Activated CD8-positive, alpha-beta T cell treated with anti-CD3 and anti-CD28 coated beads for 36 hours (primary cell): ENCODE data around the gene MYPN. TPM values are rescaled to one million over a fixed set of nuclear protein-coding genes. Genes with fewer than 3 reads are reported as not detected.

Experiments
- ATAC-seq: fragments of 200-7000 bp; cut with Tn5 transposase; one replicate; pipeline ENCODE4 v1.10.0; 2021; ENCODE audit warnings: mild to moderate bottlenecking, moderate library complexity
- CTCF ChIA-PET: fragments of 350-600 bp; sonication (Branson Sonifier 250); formaldehyde crosslinking; loops from one replicate; lab custom pipeline; 2021; ENCODE audit warnings: antibody characterized with exemption; lab: Charles Lee
- POLR2A ChIA-PET: fragments of 350-600 bp; sonication (Branson Sonifier 250); formaldehyde crosslinking; loops from one replicate; lab custom pipeline; 2021; ENCODE audit warnings: antibody characterized with exemption; lab: Charles Lee
- DNase-seq: peaks from one replicate; pipeline ENCODE4 v3.0.0-alpha.2; 2020
- H3K27ac Mint-ChIP-seq: one replicate; pipeline ENCODE4 v1.8.0; 2021; ENCODE audit warnings: mild to moderate bottlenecking, mixed read lengths
- H3K27me3 Mint-ChIP-seq: one replicate; pipeline ENCODE4 v1.8.0; 2021; ENCODE audit warnings: mixed read lengths
- H3K36me3 Mint-ChIP-seq: one replicate; pipeline ENCODE4 v1.8.0; 2021; ENCODE audit warnings: low read depth, mixed read lengths
- H3K4me1 Mint-ChIP-seq: one replicate; pipeline ENCODE4 v1.8.0; 2021; ENCODE audit warnings: low read depth, mixed read lengths
- H3K4me3 Mint-ChIP-seq: one replicate; pipeline ENCODE4 v1.8.0; 2021; ENCODE audit warnings: mild to moderate bottlenecking, moderate library complexity, mixed read lengths
- H3K9me3 Mint-ChIP-seq: one replicate; pipeline ENCODE4 v1.8.0; 2021; ENCODE audit warnings: mixed read lengths
- CTCF ChIP-seq: fragments of 200-600 bp; IDR thresholded peaks from one replicate; pipeline ENCODE4 v1.8.0; 2022; ENCODE audit warnings: antibody characterized with exemption, mild to moderate bottlenecking
- intact Hi-C: fragments of 100-400 bp; cut with micrococcal nuclease; formaldehyde crosslinking; loops from one replicate; pipeline ENCODE4 v1.10.0; 2022
- total RNA-seq, 2 experiments: library from RNA; stranded (reverse); gene quantifications; one replicate each; pipeline ENCODE4 v1.2.3, GENCODE V29; 2021

Gene MYPN
- total RNA-seq, 2 experiments from 2014 or later, result not detected

GRCh38 chr10:68112837-68113236, 3.5 kb downstream of the MYPN start:
- Mint-ChIP-seq H3K27ac (no peak overlapping the region), H3K9me3 (no peaks in the 10 kb centered on the region), H3K4me1 (no peaks in the 10 kb centered on the region), H3K36me3 (no peaks in the 10 kb centered on the region), H3K27me3 (peaks cover 8% of the 10 kb centered on the region), H3K4me3 (no peak overlapping the region)
- intact Hi-C loops, result no loop called here
- DNase-seq, result no peak
- TF ChIP-seq CTCF, result no peak
- POLR2A ChIA-PET, result interaction anchor here (0.7 kb wide), 1 partner anchor 266 kb away, joined by 3 read pairs; no protein-coding TSS in a partner anchor
- ATAC-seq, result no peak
- CTCF ChIA-PET, result no interaction called here

GRCh38 chr10:68118657-68119056, 9.4 kb downstream of the MYPN start:
- Mint-ChIP-seq H3K4me3 (no peak overlapping the region), H3K4me1 (no peaks in the 10 kb centered on the region), H3K27ac (no peak overlapping the region), H3K27me3 (peaks cover 6% of the 10 kb centered on the region), H3K36me3 (no peaks in the 10 kb centered on the region), H3K9me3 (no peaks in the 10 kb centered on the region)
- TF ChIP-seq CTCF, result no peak
- DNase-seq (no peak), ATAC-seq (no peak)
- ChIA-PET CTCF (no interaction called here), POLR2A (no interaction called here)
- intact Hi-C loops, result no loop called here

GRCh38 chr10:68121020-68121743, 11.9 kb downstream of the MYPN start:
- ChIA-PET POLR2A (interaction anchor here (0.6 kb wide), 1 partner anchor 87 kb away, joined by 3 read pairs; no protein-coding TSS in a partner anchor), CTCF (interaction anchor here (1.4 kb wide), 1 partner anchor 35 kb away, joined by 6 read pairs; no protein-coding TSS in a partner anchor)
- no peak overlapping the region for H3K4me3 Mint-ChIP-seq
- ATAC-seq (no peak), DNase-seq (no peak)
- no peaks in the 10 kb centered on the region for H3K27me3 Mint-ChIP-seq
- no peaks in the 10 kb centered on the region for H3K36me3 Mint-ChIP-seq
- intact Hi-C loops, result no loop called here
- no peaks in the 10 kb centered on the region for H3K9me3 Mint-ChIP-seq
- no peak for TF ChIP-seq CTCF
- H3K27ac Mint-ChIP-seq, result no peak overlapping the region
- no peaks in the 10 kb centered on the region for H3K4me1 Mint-ChIP-seq

GRCh38 chr10:68121852-68122251, 12.6 kb downstream of the MYPN start:
- H3K27ac Mint-ChIP-seq, result no peak overlapping the region
- no peak overlapping the region for H3K4me3 Mint-ChIP-seq
- DNase-seq, result no peak
- ChIA-PET CTCF (no interaction called here), POLR2A (no interaction called here)
- TF ChIP-seq CTCF, result no peak
- H3K4me1 Mint-ChIP-seq, result no peaks in the 10 kb centered on the region
- no peaks in the 10 kb centered on the region for H3K36me3 Mint-ChIP-seq
- no peak for ATAC-seq
- no peaks in the 10 kb centered on the region for H3K27me3 Mint-ChIP-seq
- no peaks in the 10 kb centered on the region for H3K9me3 Mint-ChIP-seq
- intact Hi-C loops, result no loop called here

GRCh38 chr10:68124718-68125117, 15.4 kb downstream of the MYPN start:
- no peaks in the 10 kb centered on the region for H3K36me3 Mint-ChIP-seq
- no peak for ATAC-seq
- POLR2A ChIA-PET, result no interaction called here
- H3K4me1 Mint-ChIP-seq, result no peaks in the 10 kb centered on the region
- no peak overlapping the region for H3K27ac Mint-ChIP-seq
- no peaks in the 10 kb centered on the region for H3K9me3 Mint-ChIP-seq
- intact Hi-C loops, result no loop called here
- DNase-seq, result no peak
- no peaks in the 10 kb centered on the region for H3K27me3 Mint-ChIP-seq
- H3K4me3 Mint-ChIP-seq, result no peak overlapping the region
- no peak for TF ChIP-seq CTCF
- CTCF ChIA-PET, result interaction anchor here (1.2 kb wide), 1 partner anchor 32 kb away, joined by 3 read pairs; no protein-coding TSS in a partner anchor
